Superior temporal gyrus (tissue), 1 donor: ENCODE measurements around the gene CDH4.

Source experiments
- DNase-seq: peaks from one replicate; pipeline ENCODE4 v3.0.0-alpha.2; 2016; ENCODE audit errors: extremely low spot score

The CDH4 gene

DNA sequence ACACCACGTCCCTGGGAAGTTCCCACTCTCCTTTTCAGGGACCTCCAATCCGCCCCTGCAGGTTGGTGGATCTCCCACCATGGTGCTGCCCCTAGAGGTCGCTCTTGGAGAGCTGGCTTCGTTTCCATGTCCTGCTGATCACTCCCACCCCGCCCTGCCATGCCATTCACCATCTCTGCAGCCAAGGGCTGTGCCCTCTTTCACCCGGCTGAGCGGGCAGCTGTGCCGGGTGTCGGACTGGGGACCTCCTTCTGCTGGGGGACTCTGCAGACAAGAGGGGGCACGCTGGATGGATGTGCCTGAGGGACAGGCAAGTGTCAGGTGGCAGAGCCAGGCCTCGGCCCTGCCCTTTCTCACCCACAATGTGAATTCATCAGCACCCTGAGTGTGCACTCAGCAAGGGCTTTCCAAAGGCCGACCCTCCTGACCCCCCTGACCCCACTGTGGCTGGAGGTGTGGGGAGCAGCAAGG is 347.0 kb downstream of the CDH4 start:
- DNase-seq, result no peak

DNA sequence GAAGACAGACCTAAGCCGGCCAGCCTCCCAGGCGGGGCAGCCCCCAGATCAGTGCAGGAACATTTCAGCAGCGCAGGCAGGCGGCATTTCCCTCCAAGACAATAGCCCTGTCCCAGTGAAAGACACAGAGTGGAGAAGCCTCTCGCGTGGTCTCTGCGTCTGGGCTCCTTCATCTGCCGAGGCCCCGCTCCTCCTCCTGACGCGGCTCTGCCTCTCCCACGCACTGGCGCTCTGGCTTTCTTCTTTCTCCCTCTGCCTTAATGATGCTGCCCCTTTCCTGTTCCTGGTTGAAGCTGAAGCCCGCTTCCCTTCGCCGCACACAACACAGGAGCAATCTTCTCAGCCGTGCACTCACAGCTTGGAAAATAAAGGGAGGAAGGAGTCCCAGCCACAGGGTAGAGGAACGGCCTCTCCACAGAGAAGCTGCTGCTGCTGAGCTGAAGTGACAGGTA is 347.5 kb downstream of the CDH4 start:
- DNase-seq, result no peak

DNA sequence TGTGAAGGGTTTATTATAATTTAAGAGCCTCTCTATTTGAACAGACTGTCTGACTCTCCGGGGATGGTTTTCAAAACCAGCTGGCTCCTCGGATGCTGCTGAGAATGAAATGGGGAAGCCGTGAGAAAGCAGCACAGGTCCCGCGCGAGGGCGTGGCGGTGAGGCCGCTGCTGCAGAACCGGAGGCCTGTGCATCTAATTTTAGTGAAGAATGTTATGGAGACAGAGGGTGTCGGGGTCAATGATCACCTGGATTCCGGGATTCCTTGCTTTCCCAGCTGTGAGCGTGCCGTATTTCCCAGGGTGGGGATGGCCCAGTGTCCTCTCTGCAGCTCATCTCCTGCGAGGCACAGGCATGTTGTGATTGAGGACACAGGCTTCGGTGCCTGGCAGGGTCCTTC is 348.0 kb downstream of the CDH4 start:
- no peak for DNase-seq

DNA sequence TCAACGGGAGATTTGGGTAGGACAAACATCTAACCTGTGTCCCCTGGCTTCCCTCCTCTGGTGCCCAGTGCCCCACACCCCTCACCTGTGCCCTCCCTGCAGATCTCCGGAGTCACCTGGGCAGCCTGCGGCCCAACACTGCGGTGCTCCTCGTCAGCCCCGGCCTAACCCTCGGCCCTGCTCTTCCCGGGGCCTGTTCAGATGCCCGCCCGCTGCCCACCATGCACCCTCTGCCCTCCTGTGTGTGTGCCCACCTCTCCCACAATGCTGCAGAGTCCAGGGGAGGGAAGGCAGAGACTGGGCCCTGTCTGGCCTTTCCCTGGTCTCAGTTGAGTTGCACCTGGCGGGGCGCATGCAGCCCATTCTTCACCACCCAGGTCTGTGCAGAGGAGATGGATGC is 349.3 kb downstream of the CDH4 start:
- no peak for DNase-seq

DNA sequence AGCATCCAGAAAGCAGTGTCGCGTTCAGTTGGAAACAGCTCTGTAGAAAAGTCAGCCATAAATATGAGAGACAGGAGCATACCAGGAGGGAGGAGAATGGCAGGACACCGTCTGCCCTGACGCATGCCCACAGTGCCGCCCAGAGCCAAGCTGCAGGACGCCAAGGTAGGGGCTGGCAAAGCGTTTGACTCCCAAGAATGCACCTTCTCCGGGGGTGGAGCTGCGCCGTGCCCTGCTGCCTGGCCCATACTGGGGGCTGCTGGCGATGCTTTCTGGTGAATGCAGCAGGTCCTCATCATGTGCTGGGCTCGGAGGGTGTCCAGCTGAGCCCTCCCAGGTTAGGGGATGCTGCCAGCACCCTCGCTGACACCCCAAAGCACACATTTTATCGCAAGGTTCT is 349.8 kb downstream of the CDH4 start:
- DNase-seq, result no peak

DNA sequence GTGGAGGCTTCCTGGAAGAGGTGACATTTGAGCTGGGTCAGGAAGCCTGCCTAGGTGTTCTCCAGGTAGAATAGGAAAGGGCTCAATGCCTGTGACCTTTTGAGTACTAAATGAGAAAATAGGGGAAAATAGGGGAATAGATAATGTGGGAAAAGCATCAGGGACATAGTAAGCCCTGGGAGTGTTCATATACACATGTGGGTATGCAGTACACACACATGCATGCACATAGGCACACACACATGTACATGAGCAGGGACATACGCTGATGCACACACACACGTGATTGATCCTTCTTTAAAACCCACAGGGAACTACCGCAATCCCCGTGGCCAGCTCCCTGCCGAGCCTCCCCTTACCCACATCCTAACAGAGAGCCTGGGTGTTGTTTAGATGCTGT is 351.7 kb downstream of the CDH4 start:
- no peak for DNase-seq

DNA sequence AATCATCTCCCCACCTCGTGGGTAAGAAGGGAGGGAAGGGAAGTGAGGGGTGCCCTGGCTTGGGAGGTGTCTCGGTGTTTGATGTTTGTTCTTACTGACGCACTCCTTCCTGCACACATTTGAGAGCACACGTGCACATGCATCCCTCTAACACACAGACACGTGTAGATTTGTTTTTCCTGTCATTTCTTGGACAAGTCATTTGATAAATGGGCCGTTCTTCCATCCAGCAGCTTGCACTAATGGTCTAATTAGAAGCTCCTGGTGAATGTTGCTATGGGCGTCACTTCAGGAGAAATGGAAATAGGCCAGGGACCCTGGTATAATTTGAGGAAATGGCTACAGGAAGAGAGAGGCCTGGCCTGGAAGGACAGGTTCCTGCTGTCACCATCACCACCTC is 352.5 kb downstream of the CDH4 start:
- DNase-seq, result no peak

DNA sequence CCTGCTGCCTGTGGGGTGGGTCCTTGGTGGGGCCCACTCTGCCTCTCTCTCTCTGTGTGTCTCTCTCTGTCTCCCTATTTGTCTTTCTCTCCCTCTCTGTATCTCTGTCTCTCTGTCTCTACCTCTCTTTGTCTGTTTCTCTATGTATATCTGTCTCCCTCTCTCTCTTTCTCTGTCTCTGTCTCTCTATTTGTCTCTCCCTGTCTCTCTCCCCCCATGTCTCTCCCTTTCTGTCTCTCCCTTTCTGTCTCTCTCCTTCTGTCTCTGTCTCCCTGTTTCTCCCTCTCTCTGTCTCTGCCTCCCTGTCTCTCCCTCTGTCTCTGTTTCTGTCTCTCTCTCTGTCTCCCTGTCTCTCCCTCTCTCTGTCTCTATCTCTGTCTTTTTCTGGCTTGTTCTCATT is 353.2 kb downstream of the CDH4 start:
- DNase-seq, result no peak

DNA sequence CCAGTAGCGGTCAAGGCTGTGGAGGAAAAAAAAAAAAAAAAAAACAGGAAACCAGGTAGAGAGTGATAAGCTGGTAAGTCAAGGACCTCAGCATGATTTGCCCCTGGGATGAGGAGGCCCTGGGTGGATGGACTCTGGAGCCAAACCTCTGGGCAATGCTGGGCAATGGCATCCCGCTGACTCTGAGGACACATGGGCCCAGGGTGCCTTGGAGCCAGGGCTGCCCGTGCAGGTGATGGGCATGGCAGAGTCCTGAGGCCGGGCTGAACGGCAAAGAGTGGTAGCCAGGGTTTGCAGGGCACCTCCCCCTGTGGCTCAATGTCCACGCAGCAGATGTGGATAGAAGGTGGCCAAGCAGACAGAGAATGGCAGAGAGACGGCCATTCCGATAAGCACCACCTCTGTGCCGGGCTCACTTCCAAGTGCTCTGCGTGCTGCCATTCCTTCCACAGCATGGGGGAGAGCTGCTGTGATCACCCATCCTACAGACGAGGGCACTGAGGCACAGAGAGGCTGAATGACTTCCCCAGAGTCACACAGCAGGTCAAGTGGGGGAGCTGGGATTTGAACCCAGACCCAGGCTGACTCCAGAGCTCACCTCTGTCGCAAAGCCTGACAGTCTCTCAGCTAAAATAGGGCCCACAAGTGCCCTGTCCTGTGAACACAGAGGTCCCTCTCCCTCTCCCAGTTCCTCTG is 353.9 kb downstream of the CDH4 start:
- DNase-seq, result no peak

DNA sequence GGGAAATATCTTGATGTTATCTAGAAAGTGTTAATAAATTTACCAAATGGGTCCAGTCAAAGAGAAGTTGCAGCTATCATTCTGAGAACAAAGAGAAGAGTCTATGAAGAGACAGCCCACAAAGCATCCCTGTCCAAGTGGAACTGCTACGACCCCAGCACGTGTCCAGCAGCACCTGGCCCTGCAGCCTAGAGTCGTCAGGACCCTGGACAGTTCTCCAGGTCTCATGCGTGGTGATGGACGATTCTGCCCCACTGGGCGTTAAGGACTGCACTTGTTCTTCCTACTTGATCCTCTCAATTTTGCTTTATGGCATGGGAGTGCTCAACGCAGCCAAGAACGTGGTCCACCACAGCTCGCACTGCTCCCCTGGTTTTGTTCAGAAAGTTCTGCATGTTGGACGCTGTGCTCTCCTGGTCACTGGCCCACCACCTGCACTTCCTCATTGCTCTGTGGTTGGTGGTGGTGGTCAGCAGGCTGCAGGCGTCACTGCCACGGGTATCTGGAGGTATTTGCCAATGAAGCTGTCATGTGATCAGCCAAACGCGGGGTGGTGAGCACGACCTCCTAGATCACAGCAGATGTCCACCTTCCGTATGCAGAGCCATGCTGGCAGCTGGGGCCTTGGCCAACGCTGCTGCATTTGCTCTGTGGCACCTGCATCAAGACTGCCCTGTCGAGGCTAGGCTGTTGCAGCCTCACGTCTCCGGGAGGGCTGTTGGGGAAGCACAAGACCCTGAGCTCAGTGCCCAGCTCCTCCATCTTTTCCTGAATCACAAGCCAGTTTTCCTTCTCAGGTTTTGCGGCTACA is 356.4 kb downstream of the CDH4 start:
- DNase-seq, result no peak

DNA sequence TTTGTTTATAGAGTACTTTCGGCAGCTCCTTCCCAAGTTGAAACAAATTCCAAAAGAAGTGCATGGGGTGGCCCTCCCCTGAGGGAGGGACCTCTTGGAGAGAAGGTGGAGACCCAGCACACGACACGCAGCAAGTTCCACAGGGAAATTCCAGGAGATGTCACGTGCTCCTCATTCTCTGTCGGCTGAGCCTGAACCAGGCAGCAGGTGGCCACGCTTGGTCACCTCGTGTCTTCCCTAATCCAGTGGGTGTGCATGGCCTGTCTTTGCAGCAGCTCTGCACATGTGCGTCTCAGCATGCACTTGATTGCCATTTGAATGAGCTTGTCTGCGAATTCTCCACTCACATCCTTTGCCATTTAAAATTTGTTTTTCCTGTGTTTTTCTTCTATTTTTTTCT is 357.4 kb downstream of the CDH4 start:
- DNase-seq, result no peak

DNA sequence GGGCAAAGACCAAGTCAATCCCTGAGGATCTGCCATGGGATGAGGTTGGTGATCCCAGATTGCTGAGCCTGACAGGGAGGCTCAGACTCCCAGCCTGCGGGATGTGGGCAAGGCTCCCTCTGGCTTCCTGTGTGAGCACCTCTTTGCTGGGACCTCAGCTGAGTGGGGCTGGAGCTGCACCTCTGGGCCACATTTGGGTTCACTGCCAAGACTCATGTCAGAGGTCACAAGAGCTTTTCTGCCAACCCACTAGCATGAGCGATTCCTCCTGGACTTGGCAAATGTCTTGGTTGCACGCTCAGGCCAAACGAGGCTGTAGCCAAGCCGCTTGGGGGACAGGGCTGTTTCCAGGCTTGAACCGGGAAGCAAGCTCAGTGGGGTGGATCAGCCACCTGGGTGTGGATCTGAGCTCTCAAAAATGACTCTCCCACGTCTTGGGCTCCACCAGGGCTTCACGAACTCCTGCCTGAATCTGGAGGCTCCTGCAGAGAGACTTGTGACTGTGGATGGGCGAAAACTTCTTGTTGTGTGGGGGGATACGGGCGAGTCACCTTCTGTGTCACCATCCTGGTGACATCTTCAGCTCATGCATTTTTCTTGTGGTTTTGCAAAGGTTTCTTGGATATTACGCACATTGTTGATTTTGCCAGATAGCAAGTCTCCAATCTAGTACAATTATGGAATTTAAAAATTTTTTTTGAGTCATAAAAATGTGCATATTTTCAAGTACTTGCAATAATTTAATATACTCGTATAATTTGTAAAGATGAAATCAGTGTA is 359.5 kb downstream of the CDH4 start:
- no peak for DNase-seq

DNA sequence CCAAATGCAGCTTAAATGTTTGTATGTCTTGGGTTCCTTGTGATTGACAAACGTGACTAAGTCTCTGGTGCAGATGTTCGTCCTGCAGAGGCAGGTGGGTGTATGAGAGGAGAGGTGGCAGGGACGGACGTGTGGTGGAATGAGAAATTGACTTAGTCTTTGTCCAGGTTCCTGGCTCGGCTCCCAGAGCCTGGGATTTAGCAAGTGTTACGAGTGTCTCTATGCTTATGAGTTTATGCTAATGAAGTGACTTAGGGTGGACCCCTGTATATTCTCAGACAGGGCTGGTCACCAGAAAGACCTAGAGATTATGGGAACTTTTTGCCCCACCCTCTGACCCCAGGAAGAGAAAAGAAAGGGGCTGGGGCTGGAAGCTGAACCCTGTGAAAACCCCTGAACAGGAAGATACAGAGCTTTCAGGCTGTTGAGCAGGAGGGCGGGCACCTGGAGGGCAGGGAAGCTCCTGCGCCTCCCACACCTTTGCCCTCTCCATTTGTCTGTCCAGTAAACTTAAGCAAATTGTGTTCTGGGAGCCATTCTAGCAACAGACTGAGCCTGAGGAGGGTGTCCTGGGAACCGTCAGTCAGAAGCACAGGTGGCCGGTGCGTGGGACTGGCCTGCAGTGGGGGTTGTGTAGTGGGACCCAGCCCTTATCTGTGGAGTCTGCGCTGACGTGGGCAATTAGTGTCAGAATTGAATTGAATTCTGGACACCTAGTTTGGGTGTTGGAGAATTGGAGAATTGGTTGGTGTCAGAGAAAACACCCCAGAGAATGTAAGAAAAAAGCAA is 362.1 kb downstream of the CDH4 start:
- DNase-seq, result no peak

DNA sequence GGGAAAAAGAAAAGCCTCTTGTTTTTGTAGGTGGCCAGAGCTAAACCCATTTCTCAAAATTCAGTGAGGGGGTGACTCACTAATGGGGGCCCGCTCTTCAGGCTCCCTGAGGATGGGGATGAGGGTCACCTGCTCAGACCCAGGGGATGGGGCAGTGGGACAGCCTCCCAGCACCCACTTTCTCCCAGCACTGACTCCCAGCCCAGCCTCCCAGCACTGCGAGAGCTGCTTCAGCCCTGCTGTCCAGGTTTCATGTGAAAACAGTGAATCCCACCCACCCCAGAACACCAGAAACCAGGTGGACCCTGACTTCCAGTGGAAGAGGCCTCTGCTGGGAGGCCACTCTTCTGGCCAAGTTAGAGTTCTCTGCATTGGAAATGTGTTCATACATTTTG is 362.6 kb downstream of the CDH4 start:
- DNase-seq, result no peak

DNA sequence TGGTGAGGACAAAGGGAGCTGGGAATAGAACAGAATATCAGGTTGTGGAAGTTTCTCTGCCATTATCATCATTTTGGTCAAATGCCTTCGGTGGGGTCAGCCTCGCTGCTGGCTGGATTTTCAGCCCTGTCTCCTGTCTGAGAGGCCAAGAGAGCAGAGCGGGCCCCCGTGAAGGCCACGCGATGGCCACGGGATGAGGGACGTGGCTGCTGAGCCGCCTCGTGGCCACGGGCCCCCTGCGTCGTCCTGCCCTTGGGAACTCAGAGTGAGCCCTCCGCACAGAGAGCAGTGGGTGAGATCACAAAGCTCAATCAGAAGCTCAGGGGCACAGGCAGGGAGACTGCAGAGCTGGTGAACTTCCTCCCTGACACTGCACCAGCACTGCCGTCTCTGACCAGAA is 363.7 kb downstream of the CDH4 start:
- no peak for DNase-seq

DNA sequence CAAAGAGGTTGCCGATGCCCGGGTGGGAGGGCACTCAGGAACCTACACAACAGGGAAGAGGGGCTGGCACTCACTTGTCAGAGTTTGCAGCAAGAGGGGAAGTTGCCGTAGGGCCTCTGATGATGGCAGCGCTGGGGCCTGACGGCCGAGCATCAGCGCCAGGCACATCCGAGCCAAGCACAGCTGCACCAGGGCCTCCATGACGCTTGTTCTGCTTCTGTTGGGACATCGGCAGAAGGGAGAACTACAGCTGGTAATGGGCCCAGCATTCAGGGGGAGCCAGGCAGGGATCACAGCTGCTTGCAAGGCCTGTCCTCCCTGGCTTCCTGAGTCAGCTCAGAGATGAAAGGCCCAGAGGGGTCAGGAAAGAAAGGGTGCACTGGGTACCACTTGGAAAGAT is 367.7 kb downstream of the CDH4 start:
- peak; percentile 39 for DNase-seq

DNA sequence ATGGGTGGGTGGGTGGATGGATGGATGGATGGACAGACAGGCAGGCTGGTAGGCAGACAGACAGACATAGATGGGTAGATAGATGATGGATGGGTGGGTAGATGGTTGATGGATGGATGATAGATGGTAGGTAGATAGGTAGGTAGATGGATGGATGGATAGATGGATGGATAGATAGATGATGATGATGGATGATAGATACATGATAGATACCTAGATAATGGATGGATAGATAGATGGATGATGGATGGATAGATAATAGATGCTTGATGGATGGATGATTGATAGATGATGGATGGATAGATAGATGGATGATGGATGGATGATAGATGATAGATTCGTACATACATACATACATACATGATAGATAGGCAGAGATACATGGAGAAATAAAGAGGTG is 368.1 kb downstream of the CDH4 start:
- no peak for DNase-seq

DNA sequence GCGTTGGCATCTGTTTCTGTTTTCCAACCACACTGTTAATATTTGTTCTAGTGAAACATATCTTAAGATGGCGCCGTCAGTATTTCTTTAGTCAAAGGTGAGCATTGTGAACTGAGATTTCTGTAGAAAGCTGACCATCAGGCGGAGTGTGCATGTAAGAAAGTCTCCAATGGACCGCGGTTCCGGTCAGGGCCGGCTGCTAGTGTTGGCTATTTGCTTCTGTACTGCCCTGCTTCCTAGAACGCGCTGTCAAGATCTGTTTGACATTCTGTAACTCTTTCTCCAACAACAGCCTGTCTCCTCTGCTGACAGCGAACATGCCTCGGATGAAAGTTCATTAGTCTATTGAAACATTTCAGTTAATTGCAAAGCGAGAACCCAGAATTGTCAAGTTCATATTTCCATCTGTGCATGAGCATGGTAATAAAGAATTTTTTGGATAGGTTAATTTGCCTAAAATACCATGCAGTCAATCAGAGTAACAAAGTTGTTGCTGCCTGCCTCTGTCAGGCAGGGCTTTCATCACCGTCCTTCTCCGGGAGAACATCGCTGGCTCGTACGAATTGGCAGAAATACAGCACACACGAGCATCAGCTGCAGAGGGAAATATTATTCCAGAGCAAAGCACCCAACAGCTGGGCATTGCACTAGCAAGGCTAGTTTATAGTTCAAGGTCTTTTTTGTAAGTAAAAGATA is 369.1 kb downstream of the CDH4 start:
- peak; percentile 83 for DNase-seq

DNA sequence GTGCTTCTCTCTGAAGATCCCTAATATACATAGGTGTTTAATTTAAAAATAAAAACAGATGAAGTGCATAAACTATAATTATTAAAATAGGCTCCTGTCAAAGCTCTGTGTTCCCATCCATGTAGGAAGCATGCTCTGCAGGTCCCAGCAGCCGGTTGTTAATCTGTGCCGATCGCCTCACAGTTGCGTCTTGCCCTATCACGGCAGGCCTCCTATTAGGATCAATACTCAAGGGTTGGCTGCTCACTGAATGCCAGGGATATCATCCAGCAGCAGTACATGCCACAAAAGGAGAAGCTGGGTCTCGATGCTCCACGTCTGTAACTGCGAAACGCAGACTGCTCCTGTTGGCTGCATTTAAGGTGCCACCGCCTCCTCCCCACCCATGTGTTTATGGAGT is 369.8 kb downstream of the CDH4 start:
- DNase-seq, result no peak

DNA sequence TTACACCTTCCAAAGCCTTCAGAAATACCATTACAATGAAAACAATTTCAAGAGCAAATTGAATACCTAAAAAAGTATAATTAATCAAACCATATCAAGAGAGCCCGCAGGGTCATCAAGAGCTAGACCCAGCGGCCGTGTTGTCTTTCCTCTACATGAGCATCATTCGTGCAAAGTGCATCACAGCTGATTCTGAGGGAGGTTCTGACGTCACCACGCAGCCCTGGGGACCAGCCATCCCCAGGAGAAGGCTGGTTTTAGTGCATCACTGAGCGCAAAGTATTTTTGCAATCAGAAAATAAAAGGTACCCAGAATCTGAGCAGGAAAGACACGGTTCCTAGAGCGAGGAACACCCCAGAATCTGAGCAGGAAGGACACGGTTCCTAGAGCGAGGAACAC is 371.4 kb downstream of the CDH4 start:
- no peak for DNase-seq

DNA sequence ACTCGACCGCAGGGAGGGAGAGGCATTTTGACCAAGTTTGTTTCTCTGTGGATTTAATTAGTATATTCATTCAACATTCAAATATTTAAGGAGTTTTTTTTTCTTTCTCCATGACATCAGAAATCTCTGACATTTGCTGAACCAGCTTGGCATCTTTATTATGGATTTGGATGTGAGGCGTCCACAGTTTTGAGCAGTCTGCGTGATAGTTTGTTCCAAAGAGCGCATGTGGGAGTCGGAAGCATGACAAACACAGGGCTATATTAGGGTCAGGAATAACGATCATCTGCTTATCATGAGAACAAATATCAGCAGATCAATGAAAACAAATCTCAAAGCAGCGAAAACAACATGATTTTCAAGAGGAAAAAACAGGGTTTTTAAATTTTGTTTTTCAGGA is 373.2 kb downstream of the CDH4 start:
- DNase-seq, result no peak
